SHP77 treated with DMSO at 0.1 percent for 48 hours (cell line): ENCODE measurements around the gene SMARCD2.
"Not testable (repeated sequence)": the region's sequence is repeated elsewhere in the genome, so short reads cannot be mapped to it uniquely, and the experiment has no call there.

Experiments used
- DNase-seq: peaks from one replicate; lab custom pipeline; 2025; lab: John Stamatoyannopoulos, UW

SMARCD2 gene

GRCh38 chr17:63842540-63843386 is at the start of gene SMARCD2:
Gene SMARCD2, minus strand, starts transcription at chr17:63842685. Its CDS starts 11 bp downstream, at chr17:63842674.
- DNase-seq: peak; percentile 95

- DNase-seq: not testable (repeated sequence)
These were observed 46.8 kb upstream of the SMARCD2 start for GRCh38 chr17:63889026-63889848.

GRCh38 chr17:63885119-63885518 is 42.6 kb upstream of the SMARCD2 start:
- not testable (repeated sequence) for DNase-seq

GRCh38 chr17:63882626-63883126 is 40.2 kb upstream of the SMARCD2 start:
- DNase-seq: not testable (repeated sequence)

- DNase-seq: peak; percentile 15
These were observed 39.6 kb upstream of the SMARCD2 start, which contains the start of gene GH2 for GRCh38 chr17:63881935-63882601. Gene GH2, minus strand, starts transcription at chr17:63881944. Its CDS starts 143 bp downstream, at chr17:63881801.

GRCh38 chr17:63881337-63881736 is 38.9 kb upstream of the SMARCD2 start:
- not testable (repeated sequence) for DNase-seq

GRCh38 chr17:63880706-63881105 is 38.2 kb upstream of the SMARCD2 start:
- no peak for DNase-seq

- not testable (repeated sequence) for DNase-seq
These were observed 35.9 kb upstream of the SMARCD2 start for GRCh38 chr17:63878413-63878812.

- DNase-seq: not testable (repeated sequence)
These were observed 32.2 kb upstream of the SMARCD2 start for GRCh38 chr17:63874693-63875092.

GRCh38 chr17:63874061-63874626 is 31.7 kb upstream of the SMARCD2 start:
- DNase-seq: not testable (repeated sequence)

- DNase-seq: not testable (repeated sequence)
These were observed 31.1 kb upstream of the SMARCD2 start, which contains the start of gene CSH2 for GRCh38 chr17:63873577-63873976. Gene CSH2, minus strand, starts transcription at chr17:63873677. Its CDS starts 63 bp downstream, at chr17:63873614.

- not testable (repeated sequence) for DNase-seq
These were observed 29.3 kb upstream of the SMARCD2 start for GRCh38 chr17:63871646-63872365.

- not testable (repeated sequence) for DNase-seq
These were observed 27.8 kb upstream of the SMARCD2 start for GRCh38 chr17:63870292-63870665.

GRCh38 chr17:63869491-63870291 is 27.2 kb upstream of the SMARCD2 start:
- DNase-seq: not testable (repeated sequence)

- DNase-seq: not testable (repeated sequence)
These were observed 24.1 kb upstream of the SMARCD2 start for GRCh38 chr17:63866625-63867024.

GRCh38 chr17:63859257-63859656 is 16.8 kb upstream of the SMARCD2 start:
- DNase-seq: no peak

- DNase-seq: not testable (repeated sequence)
These were observed 13.9 kb upstream of the SMARCD2 start for GRCh38 chr17:63856425-63856824.

- DNase-seq: no peak
These were observed 12.7 kb upstream of the SMARCD2 start for GRCh38 chr17:63855185-63855584.

GRCh38 chr17:63854709-63855108 is 12.2 kb upstream of the SMARCD2 start:
- DNase-seq: no peak

GRCh38 chr17:63853260-63853659 is 10.8 kb upstream of the SMARCD2 start:
- DNase-seq: no peak
